ENCODE measurements around the gene DENND2A.

DNA sequence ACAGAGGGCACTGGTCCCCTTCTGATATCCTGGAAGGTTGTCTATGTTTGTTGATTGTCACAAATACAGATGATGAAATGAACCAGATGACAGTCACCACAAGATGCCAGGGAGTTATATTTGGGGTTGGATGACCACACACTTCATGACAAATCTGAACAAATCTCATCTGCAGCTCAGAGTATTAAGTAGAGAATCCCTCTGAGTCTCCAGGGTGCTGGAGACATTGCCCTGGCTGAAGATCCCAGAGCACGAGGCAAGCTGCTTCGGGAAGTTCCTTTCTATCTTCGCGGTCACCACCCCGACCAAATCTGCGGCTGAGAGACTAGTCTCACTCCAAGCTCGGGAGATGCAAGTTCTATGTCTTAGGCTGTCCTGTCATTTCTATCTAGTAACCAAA lies 9.0 kb downstream of the DENND2A start:
- TF ChIP-seq, protein P1, sequence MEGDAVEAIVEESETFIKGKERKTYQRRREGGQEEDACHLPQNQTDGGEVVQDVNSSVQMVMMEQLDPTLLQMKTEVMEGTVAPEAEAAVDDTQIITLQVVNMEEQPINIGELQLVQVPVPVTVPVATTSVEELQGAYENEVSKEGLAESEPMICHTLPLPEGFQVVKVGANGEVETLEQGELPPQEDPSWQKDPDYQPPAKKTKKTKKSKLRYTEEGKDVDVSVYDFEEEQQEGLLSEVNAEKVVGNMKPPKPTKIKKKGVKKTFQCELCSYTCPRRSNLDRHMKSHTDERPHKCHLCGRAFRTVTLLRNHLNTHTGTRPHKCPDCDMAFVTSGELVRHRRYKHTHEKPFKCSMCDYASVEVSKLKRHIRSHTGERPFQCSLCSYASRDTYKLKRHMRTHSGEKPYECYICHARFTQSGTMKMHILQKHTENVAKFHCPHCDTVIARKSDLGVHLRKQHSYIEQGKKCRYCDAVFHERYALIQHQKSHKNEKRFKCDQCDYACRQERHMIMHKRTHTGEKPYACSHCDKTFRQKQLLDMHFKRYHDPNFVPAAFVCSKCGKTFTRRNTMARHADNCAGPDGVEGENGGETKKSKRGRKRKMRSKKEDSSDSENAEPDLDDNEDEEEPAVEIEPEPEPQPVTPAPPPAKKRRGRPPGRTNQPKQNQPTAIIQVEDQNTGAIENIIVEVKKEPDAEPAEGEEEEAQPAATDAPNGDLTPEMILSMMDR (IDR thresholded peaks at IDR 0.05; ENCODE audit: poor library complexity): no peak
- TF ChIP-seq EZH2phosphoT487 (IDR thresholded peaks at IDR 0.05; ENCODE audit: low read depth, severe bottlenecking, unreplicated experiment) (no peak), EZH2 (IDR thresholded peaks at IDR 0.05; ENCODE audit: borderline replicate concordance) (no peak)

Data from hepatocyte (in vitro differentiated cells).